GM12873 (cell line): ENCODE data around the gene UCP3.

Source experiments
- TF ChIP-seq, protein P1 (sequence below): IDR thresholded peaks from 2 replicates; pipeline ENCODE4 v1.5.1; 2012; ENCODE audit warnings: low read depth, mild to moderate bottlenecking, moderate library complexity, low read length, control low read depth; ENCODE audit not compliant: insufficient read depth; ENCODE audit errors: missing control alignments

UCP3 gene

DNA sequence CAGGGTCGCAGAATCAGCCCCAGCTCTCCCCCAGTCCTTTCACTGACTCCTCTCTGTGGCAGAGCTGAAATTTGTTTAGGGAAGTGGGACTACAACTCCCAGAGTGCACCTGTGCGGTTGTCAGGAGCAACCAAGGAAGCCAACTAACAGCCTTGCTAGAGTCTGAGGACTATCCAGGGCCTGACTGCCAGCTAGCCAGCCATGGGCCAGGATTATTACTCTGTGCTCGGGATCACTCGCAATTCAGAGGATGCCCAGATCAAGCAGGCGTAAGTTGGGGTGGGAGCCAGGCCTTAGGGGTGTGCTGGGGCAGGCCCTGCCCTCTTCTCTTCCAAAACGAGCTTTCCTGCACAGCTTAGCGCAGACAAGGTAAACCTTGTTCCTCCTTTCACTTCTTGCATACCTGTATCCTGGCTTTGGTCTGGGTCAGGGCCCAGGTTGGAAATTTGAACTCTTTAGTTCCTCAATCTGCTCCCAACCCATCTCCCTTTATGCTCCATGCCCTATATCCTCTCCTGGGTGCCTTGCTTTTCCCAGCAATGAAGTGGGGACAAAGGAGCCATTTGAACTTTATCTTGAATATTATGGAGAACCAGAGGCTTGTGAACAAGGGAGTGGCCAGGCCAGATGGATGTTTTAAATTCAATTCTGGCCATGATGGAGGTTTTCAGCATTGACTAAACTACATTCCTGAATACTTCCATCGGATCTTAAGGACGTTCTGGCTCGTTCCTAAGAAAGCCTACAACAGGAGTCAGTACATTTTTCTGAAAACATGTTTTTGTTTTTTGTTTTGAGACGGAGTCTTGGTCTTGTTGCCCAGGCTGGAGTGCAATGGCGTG, 57.8 kb downstream of the UCP3 start, which contains the start of gene DNAJB13:
TSS of gene DNAJB13 (plus strand) at position 158 of the 842 bp plus-strand sequence. CDS start at position 202, 44 bp downstream.
- TF ChIP-seq, protein P1, sequence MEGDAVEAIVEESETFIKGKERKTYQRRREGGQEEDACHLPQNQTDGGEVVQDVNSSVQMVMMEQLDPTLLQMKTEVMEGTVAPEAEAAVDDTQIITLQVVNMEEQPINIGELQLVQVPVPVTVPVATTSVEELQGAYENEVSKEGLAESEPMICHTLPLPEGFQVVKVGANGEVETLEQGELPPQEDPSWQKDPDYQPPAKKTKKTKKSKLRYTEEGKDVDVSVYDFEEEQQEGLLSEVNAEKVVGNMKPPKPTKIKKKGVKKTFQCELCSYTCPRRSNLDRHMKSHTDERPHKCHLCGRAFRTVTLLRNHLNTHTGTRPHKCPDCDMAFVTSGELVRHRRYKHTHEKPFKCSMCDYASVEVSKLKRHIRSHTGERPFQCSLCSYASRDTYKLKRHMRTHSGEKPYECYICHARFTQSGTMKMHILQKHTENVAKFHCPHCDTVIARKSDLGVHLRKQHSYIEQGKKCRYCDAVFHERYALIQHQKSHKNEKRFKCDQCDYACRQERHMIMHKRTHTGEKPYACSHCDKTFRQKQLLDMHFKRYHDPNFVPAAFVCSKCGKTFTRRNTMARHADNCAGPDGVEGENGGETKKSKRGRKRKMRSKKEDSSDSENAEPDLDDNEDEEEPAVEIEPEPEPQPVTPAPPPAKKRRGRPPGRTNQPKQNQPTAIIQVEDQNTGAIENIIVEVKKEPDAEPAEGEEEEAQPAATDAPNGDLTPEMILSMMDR = no peak
